ENCODE measurements around the gene SAP30BP.

The SAP30BP gene

DNA sequence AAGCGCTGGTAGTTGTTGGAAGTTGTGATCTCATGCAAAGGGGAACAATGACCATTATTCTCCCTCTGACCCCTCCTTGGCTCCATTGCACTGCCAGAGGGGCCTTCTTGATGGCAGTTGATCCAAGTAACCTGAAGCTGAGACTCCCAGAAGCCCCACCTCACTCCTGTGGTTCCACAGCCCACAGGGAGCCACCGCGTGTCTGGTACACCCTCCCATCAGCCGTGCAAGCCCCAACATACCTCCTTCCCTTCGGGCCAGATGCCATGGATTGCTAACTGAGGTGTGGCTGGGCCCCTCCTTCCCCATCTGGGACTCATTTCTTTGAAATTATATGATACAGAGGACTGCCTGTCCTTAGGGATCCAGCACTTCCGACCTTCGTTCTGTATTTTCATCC is 17.8 kb downstream of the SAP30BP start:
- no peak for DNase-seq (ENCODE audit: low read depth in 1 of 2, low spot score in 1 of 2)

DNA sequence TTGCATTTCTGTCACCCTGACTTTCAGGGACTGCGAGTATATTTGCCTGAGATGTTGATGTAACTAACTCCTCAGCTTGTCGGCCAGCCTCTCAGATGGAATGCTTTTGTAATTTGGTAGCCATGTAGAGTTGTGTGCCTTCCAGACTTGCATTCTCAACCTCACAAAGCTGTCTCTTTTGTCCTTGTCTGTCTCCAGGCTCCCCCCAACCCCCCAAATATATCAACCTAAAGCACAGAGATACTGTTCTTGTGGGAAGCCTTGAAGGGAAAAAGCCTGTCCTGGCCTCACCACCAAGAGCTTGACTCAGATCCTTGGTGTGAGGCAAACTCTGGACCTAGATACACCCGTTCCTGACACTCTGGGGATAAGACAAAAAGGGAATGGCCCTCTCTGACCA is 18.4 kb downstream of the SAP30BP start:
- DNase-seq (ENCODE audit: low read depth in 1 of 2, low spot score in 1 of 2) = no peak

DNA sequence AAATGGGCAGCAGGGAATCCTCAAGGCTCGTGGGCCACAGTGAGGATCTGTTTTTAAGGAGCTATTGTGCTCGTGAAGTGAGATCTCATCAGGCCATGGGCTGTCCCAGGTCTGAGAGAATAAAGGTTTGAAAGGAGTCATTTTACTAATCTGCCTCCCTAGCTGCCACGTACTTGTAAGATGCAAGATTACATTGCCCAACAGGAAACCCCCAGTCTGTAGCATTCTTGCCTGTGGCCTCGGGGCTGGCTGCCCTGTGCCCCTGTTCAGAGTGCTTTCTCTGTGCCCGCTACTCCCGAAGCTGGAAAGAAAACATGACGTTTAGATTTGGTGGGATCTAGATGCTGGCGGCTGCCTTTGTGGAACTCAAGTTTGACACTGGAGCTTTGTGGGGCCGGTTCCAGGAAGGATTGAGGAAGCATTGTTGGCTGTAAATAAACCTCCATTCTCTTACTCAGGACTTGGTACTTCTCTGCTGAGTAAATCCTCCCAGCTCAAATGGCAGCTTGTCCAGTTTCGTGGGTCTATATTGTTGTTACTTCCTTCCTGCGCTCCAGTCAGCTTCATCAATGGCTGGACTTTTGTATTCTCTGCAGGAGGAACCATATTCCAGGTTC is 21.2 kb downstream of the SAP30BP start:
- no peak for DNase-seq (ENCODE audit: low read depth in 1 of 2, low spot score in 1 of 2)

DNA sequence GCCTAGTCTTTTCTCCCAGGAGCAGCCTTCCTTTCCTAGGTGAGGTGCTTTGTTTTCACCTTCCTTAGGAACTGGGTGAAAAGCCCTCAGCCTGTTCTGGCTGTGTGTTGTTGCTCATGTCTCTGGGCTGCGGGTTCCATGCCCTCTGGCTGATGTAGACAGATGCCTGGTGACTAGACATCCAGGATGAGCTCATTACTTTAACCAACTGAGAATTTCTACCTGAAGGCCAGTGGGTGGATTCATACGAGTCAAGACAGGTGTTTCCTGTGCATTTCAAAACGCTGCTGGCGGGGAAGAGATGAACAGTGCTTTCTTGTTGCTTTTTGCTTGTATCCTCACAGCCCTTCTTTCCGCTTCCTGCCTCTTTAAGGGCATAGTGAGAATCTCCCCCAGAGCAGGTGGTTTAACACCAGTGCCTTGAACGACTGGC is 22.3 kb downstream of the SAP30BP start:
- peak in 1 of 2 donors; percentile 13 for DNase-seq (ENCODE audit: low read depth in 1 of 2, low spot score in 1 of 2)

DNA sequence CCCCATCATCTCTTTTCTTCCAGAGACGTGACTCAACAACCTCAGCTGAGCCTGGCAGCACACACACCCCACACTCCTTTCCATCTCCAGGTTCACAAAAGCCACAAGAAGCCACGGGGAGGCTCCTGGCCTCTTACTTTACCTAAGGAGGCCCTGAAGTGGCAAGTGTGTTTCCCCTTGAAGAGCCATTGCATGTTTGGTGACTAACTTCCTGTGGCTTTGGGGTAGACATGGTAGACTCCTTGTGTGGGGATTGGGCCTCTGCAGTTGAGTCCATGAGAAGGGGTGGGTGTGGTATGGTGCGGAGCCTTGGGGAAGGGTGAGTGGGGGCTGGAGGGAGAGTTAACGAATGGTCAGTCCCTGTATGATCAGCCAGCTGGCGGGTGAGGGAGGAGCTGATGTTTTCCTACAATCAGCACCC is 24.2 kb downstream of the SAP30BP start:
- DNase-seq (ENCODE audit: low read depth in 1 of 2, low spot score in 1 of 2) = peak in 1 of 2 donors; percentile 14

DNA sequence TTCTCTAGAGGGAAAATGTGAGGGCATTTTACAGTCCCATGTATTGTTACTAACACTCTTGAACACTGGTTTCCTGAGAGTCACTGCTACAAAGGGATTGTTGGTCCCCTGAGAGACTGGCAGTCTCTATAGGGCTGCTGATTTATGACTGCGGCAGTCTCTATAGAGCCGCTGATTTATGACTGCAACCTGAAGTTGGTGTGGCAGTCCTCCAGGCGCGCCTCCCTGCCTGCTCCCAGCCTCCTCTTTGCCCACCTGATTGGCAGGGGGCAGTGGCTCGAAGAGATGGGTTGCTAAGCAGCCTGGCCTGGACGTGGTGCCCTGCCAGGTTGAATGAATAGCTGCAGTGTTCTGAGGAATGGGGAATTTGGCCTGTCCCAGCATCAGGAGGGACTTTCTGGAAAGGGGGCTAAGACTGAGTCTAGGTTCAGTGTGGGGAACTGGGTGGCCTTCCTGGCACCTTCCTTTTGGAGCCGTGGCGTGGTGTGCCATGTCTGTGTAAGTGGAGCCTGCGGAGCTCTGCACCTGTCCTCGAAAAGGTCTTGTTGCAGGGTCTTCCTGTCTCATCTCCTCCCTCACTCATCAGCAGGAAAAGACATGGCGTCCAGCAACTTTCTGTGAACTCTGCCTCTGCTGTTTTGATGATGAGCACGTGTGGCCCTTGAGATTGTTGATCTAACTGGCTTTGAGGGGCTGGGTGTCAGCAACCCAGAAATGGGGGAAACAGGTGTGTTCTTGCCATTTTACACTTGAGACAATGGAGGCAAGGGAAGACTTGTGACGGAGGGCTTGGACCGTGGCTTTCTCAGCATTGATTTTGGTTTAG is 24.9 kb downstream of the SAP30BP start:
- no peak for DNase-seq (ENCODE audit: low read depth in 1 of 2, low spot score in 1 of 2)

DNA sequence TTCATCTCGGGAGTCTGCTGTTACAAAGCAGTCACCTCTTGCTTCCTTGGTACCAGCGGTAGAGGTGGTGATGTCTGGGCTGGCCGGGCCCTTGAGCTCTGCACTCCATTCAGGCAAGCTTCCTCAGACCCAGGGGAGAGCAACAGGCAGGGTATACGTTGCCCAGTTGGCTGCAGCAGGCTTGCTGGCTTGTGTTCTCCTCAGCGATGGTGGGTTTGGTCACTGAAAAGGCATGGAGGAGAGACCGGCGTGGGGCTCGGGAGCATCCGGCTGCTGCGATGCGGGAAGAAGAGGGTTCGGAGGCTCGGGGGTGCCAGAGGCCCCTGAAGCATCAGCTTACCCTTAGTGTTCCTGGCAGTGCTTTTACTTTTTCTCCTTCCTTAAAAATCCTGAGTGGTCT is 25.8 kb downstream of the SAP30BP start:
- no peak for DNase-seq (ENCODE audit: low read depth in 1 of 2, low spot score in 1 of 2)

DNA sequence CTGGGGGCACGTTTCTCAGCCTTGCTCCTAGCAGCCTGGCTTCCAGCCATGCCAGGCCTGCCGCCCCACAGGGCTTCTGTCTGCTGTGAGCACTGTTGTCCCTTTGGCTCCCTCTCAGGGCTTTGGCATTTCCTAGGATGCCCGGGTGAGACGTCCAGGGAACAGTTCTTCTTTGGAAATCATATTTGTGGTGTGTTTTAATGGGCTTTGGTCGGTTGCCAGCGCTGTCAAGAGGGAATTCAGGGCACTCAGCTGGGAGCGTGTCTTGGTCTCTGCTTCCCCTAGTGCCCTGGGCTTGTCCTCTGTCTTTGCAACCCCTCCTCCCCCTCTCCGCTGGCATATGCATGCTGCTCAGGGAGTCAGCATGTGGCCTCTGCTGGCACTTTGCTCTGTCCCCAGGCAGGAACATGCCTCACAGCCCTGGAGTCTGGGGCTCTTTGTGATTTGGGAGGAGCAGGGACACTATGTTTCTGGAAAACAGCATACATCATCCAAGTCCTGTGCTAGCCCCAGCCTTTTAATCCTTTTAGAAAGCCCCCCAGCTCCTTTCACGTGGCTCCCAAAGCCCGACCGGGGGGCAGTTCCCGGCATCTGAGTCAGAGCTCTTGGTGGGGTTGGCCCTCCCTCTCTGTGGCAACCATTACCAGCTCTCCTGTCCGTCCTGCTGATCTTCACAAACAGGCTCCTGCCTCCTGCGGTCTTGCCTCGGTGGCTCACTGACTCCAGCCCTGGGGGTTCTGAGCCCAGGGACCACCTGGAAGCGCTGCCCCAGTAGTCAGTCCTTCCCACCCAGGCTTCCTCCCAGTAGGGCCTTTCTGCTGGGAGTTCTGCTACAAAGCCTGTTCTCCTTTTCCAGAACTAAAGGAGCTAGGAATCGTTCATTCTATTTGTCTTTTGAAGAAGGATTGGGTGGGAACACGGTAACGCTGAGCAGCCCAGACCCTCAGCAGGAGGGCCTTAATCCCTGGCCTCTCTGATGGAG is 26.7 kb downstream of the SAP30BP start:
- DNase-seq (ENCODE audit: low read depth in 1 of 2, low spot score in 1 of 2) = no peak

DNA sequence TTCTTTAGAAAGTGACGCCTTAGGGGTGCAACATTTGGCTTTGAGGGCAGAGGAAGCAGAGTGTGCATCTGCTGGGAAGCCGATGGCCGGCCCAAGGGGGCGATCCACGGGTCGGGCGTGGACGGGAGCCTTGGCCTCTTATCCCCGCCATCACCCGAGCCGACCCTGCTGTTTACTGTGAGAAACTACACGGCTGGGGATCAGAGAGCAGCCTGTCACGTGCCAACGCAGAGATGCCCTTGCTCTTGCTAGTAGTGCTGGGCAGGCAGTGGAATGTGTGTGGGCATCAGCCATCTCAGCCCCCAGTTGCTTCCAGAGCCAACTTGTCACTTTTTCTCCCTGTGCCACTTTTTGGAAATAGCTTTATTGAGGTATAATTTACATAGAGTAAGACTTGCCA is 27.4 kb downstream of the SAP30BP start:
- DNase-seq (ENCODE audit: low read depth in 1 of 2, low spot score in 1 of 2) = no peak

DNA sequence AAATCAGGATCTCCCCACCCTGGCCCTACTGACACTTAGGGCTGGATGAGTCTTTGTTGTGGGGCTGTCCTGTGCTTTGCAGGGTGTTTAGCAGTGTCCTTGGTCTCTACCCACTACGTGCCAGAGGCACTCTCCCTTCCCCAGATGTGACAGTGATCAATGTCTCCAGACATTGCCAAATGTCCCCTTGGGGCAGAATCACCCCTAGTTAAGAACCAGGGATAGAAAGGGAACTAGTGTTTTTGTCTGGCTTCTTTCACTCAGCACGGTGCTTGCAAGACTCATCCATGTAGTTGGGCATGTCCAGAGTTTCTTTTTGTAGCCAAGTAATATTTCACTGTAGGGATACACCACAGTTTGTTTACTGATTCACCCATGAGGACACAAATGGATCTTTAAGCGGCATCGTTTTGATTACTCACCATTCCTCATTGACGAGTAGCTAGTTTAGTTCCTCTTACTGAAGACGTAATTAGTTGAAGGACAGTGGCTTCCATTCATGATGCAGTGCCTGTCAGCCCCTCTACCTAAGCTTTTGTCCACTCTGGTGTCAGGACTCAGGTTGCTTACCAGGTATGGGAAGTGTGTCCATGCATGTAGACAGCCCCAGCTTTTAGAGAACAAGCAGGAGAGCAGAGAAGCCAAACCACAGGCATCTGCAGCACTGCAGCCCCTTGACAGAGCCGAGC is 28.1 kb downstream of the SAP30BP start:
- DNase-seq (ENCODE audit: low read depth in 1 of 2, low spot score in 1 of 2) = no peak

DNA sequence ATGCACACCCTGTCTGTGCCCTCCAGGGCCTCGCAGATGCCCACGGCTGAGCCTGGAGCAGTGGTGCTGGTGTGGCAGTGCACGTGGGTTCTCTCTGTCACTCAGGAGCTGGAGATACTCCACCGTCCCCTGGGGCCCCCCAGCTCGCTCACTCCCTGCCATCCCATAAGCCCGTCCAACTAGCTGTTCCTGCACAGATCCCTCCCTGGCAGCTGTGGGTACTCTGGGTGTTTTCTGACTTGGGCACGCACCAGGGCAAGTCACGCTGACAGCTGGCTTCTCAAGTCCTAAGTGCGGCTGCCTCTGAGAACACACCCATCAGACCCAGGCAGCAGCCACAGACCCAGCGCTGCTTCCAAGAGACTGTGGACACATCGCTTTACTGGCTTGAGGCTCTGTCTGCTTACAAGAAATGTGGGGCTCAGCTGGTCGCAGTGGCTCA is 28.7 kb downstream of the SAP30BP start:
- no peak for DNase-seq (ENCODE audit: low read depth in 1 of 2, low spot score in 1 of 2)

DNA sequence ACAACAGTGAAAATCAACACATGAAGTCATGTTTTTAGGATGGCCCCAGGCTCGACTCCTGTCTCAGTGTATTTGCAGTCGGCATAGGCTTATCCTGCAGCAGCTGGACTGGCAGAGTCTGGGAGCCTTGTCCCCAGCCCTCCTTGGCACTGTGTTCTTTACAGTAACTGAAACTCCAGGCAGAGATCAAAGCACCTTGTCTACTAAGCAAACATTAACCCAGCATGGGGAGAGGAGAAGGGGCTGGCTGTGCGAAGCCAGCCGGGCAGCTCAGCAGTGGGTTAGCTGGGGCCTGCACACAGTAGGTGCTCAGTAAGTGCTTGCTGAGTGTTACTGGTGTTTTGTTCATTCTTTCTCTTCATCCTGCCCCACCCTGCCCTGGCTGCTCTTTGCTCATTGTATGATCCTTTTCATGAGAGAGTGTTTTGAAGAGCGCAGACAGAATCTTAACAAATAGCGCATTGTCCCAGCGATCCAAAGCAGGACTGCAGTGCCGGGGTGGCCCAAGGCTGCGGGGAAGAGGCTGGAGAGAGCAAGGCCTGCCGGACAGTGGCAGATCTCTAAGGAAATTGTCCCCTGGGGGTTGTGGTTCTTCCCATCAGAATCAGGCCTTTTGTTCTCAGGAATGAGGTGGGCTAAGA is 30.6 kb downstream of the SAP30BP start:
- DNase-seq (ENCODE audit: low read depth in 1 of 2, low spot score in 1 of 2) = no peak

DNA sequence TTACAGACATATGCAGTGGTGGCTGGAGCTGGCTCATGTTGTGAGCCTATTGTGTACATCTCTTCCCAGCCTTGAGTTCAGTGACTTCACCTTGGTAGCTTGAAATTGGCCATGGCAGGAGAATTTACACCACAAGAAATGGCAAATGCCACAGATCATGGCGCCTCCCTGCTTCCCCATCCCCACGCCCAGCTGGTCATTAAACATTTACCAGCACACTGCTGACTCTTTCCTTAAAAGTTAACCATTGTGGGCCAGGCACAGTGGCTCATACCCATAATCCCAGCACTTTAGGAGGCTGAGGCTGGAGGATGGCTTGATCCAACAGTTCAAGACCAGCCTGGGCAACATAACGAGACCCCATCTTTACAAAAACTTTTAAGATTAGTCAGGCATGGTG is 31.5 kb downstream of the SAP30BP start:
- no peak for DNase-seq (ENCODE audit: low read depth in 1 of 2, low spot score in 1 of 2)

DNA sequence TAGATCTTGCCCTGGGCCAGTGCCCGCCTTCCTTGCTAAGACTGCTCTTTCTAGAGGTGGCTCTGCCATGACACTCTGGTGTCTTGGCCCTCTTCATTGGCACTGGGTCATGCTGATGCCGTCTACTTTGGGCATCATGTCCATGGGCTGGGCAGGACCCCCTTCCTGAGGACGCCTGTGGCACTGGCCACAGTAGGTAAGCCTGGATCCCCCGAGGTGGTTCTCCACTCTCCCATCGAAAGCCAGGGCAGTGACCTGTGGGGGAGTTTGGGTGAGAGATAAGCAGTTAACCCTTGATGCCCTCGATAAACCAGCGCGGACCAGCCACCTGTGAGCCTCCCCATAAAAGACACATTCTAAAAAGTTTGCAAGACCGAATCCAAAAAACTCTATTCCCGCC is 34.1 kb downstream of the SAP30BP start:
- DNase-seq (ENCODE audit: low read depth in 1 of 2, low spot score in 1 of 2) = no peak

DNA sequence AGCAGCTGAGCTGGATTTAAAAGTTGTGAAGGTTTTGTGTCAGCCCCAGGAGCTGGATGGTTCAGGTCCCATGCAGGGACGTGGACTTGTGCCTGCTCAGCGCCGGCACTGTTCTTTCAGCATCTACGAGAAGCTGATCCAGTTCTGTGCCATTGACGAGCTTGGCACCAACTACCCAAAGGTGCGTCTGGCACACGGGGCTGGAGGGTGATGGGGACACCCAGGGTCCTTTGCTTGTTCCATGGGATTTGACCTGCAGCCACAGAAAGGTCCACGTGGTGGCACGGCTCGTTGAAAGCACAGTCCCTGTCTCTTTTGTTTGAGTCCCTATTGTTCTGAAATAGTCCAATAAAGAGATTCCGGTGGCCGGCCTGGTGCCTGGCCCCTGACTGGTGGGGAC is 36.1 kb downstream of the SAP30BP start:
- DNase-seq (ENCODE audit: low read depth in 1 of 2, low spot score in 1 of 2) = no peak

DNA sequence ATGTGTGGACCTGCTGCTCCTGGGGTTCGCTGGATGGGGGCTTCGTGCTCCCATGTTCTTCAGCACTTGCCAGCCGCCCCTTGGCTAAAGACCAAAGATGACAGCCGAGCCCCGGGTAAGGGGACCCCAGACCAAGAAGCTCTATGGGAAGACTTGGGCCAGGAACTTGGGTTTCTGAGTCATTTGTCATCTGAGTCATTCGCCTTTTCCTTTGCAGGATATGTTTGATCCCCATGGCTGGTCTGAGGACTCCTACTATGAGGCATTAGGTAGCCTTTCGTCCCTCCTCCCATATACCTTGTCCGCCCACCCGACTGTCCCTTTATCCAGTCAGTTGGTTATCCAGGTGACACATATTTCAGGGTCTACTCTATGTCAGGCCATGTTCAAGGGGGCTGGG is 36.5 kb downstream of the SAP30BP start:
- no peak for DNase-seq (ENCODE audit: low read depth in 1 of 2, low spot score in 1 of 2)

DNA sequence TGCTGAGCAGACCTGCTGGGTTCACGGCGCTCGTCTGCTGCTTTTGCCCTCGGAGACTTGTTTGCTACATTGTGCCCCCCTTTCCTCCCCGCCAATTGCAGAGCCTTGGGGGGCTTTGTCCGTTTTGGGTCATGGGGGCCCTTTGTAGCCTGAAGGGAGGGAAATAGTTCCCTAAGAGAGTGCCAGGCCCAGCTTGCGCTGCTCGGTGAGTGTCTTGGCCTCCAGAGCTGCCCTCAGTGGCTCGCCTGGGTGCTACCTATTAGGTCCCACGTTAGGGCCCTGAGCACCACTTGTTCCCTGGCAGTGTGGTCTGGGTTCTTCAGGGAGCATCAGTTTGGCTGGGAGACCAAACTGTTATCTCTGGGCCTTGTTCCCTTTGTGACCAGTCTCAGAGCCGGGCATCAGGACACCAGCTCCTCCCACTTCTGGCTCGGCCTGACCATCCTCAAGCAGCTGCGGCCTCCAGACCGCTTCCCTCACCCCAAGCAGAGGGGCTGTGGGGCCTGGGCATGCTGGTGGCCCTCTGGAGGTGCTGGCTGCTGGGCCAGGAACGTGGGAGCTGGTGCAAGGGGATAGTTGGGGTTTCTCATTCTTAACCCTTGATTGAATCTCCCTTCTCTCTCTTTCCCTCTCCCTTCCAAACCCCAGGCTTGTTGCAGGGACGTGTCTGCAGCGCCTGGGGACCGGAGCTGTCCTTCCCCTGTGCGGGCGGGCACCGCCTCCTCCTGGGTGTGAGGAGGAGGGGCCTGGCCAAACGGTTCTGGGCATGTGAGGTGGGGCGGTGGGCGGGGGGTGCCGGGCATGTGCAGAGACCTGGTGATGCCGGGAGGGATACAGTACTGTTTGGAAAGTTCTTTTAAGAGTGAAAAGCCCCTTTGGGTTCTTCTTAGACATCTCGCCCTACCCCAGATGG is 38.1 kb downstream of the SAP30BP start:
- DNase-seq (ENCODE audit: low read depth in 1 of 2, low spot score in 1 of 2) = no peak

DNA sequence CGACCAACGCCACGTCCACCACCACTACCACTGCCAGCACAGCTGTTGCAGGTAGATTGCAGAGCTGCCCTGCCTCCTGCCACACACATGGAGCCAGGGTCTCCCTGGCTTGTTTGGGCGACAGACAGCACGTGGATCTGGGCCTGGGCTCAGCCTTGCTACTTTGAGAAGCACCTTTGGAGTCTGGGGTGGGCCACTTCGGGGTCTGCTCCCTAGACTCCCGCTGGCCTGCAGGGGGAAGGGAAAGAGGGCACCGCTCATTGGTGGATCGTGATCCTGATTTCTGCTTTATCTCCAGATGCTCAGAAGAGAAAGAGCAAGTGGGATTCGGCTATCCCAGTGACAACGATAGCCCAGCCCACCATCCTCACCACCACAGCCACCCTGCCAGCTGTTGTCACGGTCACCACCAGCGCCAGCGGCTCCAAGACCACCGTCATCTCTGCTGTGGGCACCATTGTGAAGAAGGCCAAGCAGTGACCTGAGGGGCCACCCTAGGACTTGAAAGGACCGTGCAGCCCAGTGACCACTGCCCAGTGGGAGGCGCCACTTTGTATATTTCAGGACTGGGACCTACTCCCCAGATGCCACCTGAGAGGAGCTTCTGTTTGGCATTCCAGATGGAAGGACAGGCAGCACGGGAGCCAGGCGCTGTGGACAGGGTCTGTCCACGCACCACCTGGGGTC is 39.0 kb downstream of the SAP30BP start:
- DNase-seq (ENCODE audit: low read depth in 1 of 2, low spot score in 1 of 2) = no peak

DNA sequence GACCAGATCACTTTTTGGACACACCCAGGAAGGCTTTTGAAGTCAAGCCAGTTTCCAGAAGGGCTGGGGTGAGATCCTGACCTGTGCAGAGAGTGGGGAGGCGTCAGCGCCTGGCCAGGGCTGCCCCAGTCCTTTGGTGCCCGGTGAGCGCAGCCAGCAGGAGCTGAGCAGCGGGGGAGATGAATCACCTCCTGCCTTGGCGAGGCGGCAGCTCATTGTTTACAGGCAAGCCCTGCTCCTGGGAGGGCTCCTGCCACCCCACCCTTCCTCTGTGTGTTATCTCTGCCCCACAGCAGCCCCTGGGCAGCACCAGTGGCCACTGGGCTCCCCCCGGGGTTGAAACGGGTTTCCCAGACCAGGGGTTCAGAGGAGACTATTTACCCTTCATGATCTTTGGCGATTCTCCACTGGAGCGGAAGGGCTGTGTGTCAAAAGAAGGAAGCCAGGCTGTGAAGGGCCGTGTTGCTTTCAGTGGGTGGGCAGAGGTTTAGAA is 40.0 kb downstream of the SAP30BP start:
- DNase-seq (ENCODE audit: low read depth in 1 of 2, low spot score in 1 of 2) = no peak
